ENCODE data around the gene TDRD1.

- TF ChIP-seq EZH2phosphoT487 (IDR thresholded peaks at IDR 0.05; ENCODE audit: insufficient read depth, low read depth) (no peak), EZH2 (IDR thresholded peaks at IDR 0.05; ENCODE audit: insufficient read depth, poor library complexity, severe bottlenecking) (no peak)
These were observed 55.0 kb downstream of the TDRD1 start for GRCh38 chr10:114234132-114234531.
